HepG2 (cell line): ENCODE results near the gene GLUD1. TPM values are rescaled to one million over a fixed set of nuclear protein-coding genes. Genes with fewer than 3 reads are reported as not detected.
A peak's percentile ranks its signal among the peaks of the same experiment; 100 is the strongest.

Source experiments
- ATAC-seq: fragments of 200-7000 bp; cut with Tn5 transposase; 3 replicates; pipeline ENCODE4 v1.9.1; 2020; ENCODE audit warnings: mild to moderate bottlenecking, moderate library complexity
- BruUV-seq: library from RNA; stranded (reverse); fragments of 400-500 nt; replicated peaks from 2 replicates; lab custom pipeline; 2021; lab: Mats Ljungman, UMichigan
- CTCF ChIA-PET: fragments of 300-600 bp; formaldehyde crosslinking; extraction: SDS; loops from one replicate; lab custom pipeline; 2021; ENCODE audit warnings: low total read pairs, inconsistent platforms, low intra/inter-chr PET ratio; lab: Yijun Ruan, JAX
- POLR2A ChIA-PET: fragments of 350-600 bp; sonication (Branson Sonifier 250); formaldehyde crosslinking; loops from one replicate; lab custom pipeline; 2020; ENCODE audit warnings: antibody characterized with exemption, inconsistent platforms; lab: Yijun Ruan, JAX
- DNase-seq: peaks from one replicate; pipeline ENCODE4 v3.0.0-alpha.2; 2015; ENCODE audit warnings: low spot score
- FAIRE-seq: peaks from 3 replicates; lab custom pipeline; 2011; peaks lifted over from hg19 to GRCh38; lab: Jason Lieb, UNC
- H2AFZ ChIP-seq: one replicate; pipeline ENCODE4 v1.6.1; 2011; ENCODE audit warnings: low read length, inconsistent platforms
- H3K27ac ChIP-seq: fragments of 300-600 bp; 3 replicates; pipeline ENCODE4 v1.8.0; 2011; ENCODE audit warnings: mixed run types, mild to moderate bottlenecking, mixed read lengths, low read length, inconsistent platforms; ENCODE audit not compliant: insufficient read depth; ENCODE audit errors: extremely low read length
- H3K27me3 ChIP-seq, 2 experiments: fragments of 200-600 bp in 1 of 2; 2 replicates in 1 of 2; 3 replicates in 1 of 2; pipeline versions ENCODE4 v1.6.0 to v1.8.0; 2011; ENCODE audit warnings: low read length in 2 of 2, mild to moderate bottlenecking in 2 of 2, moderate library complexity in 2 of 2, inconsistent platforms in 1 of 2; ENCODE audit not compliant: insufficient read depth in 2 of 2, control insufficient read depth in 1 of 2
- H3K36me3 ChIP-seq, 2 experiments: fragments of 200-600 bp in 1 of 2; replicated peaks in 1 of 2; 2 replicates in 1 of 2; 3 replicates in 1 of 2; pipeline versions ENCODE4 v1.5.1 to v1.8.0; 2011; ENCODE audit warnings: low read length in 2 of 2, inconsistent platforms in 1 of 2; ENCODE audit not compliant: insufficient read depth in 2 of 2, control insufficient read depth in 1 of 2
- H3K4me1 ChIP-seq: 2 replicates; pipeline ENCODE4 v1.5.1; 2012; ENCODE audit warnings: low read length, inconsistent platforms; ENCODE audit not compliant: insufficient read depth
- H3K4me2 ChIP-seq: 2 replicates; pipeline ENCODE4 v1.6.0; 2011; ENCODE audit warnings: low read depth, low read length, inconsistent platforms
- H3K4me3 ChIP-seq, 3 experiments: fragments of 200-600 bp in 1 of 3; sonication (generic), shearing (Covaris generic) in 1 of 3; replicated peaks in 1 of 3; 2 replicates each; pipeline ENCODE4 v1.5.1; 2011 to 2016; ENCODE audit warnings: low read length in 3 of 3, inconsistent platforms in 2 of 3, low read depth in 2 of 3, mild to moderate bottlenecking in 2 of 3, control low read depth in 1 of 3, mixed read lengths in 1 of 3; ENCODE audit not compliant: insufficient read depth in 1 of 3
- H3K79me2 ChIP-seq: one replicate; pipeline ENCODE4 v1.6.1; 2011; ENCODE audit warnings: low read length, inconsistent platforms; ENCODE audit not compliant: insufficient read depth
- H3K9ac ChIP-seq: 2 replicates; pipeline ENCODE4 v1.6.0; 2011; ENCODE audit warnings: mild to moderate bottlenecking, low read depth, low read length, inconsistent platforms; ENCODE audit not compliant: insufficient read depth
- H3K9me3 ChIP-seq: 2 replicates; pipeline ENCODE4 v1.5.1; 2012; ENCODE audit warnings: mild to moderate bottlenecking, low read length
- H4K20me1 ChIP-seq: 2 replicates; pipeline ENCODE4 v1.6.0; 2011; ENCODE audit warnings: inconsistent platforms, mild to moderate bottlenecking, low read length, moderate library complexity; ENCODE audit not compliant: insufficient read depth
- ASH2L ChIP-seq: fragments of 300-600, 200-600 bp; sonication (generic); IDR thresholded peaks from 2 replicates; pipeline ENCODE4 v1.7.0; 2017; ENCODE audit warnings: low read depth, mild to moderate bottlenecking, moderate library complexity, mixed read lengths, low read length; ENCODE audit not compliant: insufficient read length
- CC2D1A ChIP-seq: sonication (generic); formaldehyde crosslinking; IDR thresholded peaks from 2 replicates; pipeline ENCODE4 v1.8.1; 2023; ENCODE audit warnings: mild to moderate bottlenecking, missing genetic modification reagents
- FIP1L1 ChIP-seq: fragments of 200-400 bp; formaldehyde crosslinking; IDR thresholded peaks from 2 replicates; pipeline ENCODE4 v1.6.1; 2018; ENCODE audit warnings: low read depth, mild to moderate bottlenecking, low read length, moderate library complexity, borderline replicate concordance; ENCODE audit not compliant: insufficient read depth
- GATA4 ChIP-seq: sonication (generic); IDR thresholded peaks from 2 replicates; pipeline ENCODE4 v1.6.1; 2016; ENCODE audit warnings: antibody characterized with exemption, low read depth, borderline replicate concordance
- KMT2B ChIP-seq: IDR thresholded peaks from 2 replicates; pipeline ENCODE4 v1.6.1; 2016; ENCODE audit warnings: missing genetic modification reagents, missing compliant biosample characterization
- XRCC5 ChIP-seq: fragments of 200-400 bp; formaldehyde crosslinking; optimal IDR thresholded peaks from 2 replicates; pipeline ENCODE3; 2017; ENCODE audit warnings: mild to moderate bottlenecking, low read length
- ZNF224 ChIP-seq: sonication (generic); formaldehyde crosslinking; IDR thresholded peaks from 2 replicates; pipeline ENCODE4 v1.5.0; 2020; ENCODE audit warnings: mild to moderate bottlenecking, missing genetic modification reagents
- ZNF296 ChIP-seq: sonication (generic); formaldehyde crosslinking; conservative IDR thresholded peaks from 2 replicates; pipeline ENCODE4 v1.5.0; 2020; ENCODE audit warnings: mild to moderate bottlenecking, missing genetic modification reagents
- ZNF746 ChIP-seq: sonication (generic); formaldehyde crosslinking; IDR thresholded peaks from 2 replicates; pipeline ENCODE4 v1.8.0; 2022; ENCODE audit warnings: mild to moderate bottlenecking, missing genetic modification reagents
- ZNF775 ChIP-seq: sonication (generic); formaldehyde crosslinking; IDR thresholded peaks from 2 replicates; pipeline ENCODE4 v1.4.0; 2020; ENCODE audit warnings: missing genetic modification reagents, mild to moderate bottlenecking, moderate library complexity, borderline replicate concordance
- WGBS: methylation state at CpG from one replicate; pipeline ENCODE4 v1.1.6; 2017; ENCODE audit warnings: low lambda C conversion rate; 5-methylcytosine and 5-hydroxymethylcytosine counted together
- in situ Hi-C: cut with HindIII; loops from 2 replicates; pipeline ENCODE4 v1.10.0; 2017; ENCODE audit warnings: low pct_unique_long_range_greater_than_20kb; ENCODE audit not compliant: extremely low pct_ligation_motif_present
- intact Hi-C: fragments of 100-400 bp; cut with micrococcal nuclease; formaldehyde crosslinking; loops from one replicate; pipeline ENCODE4 v1.10.0; 2022; ENCODE audit not compliant: unreplicated experiment
- polyA plus RNA-seq, 8 experiments: library from polyadenylated mRNA; depleted of rRNA in 3 of 8; stranded (reverse) in 7 of 8; unstranded in 1 of 8; fragments of >200 nt; fragmentation: Illumina TruSeq in 4 of 8; extraction: Trizol in 4 of 8; gene quantifications; 2 replicates each; pipeline versions ENCODE4 v1.2.1 to v1.2.3, GENCODE V29; 2011 to 2016; ENCODE audit warnings: low read depth in 4 of 8, missing spikeins in 1 of 8, mixed read lengths in 1 of 8; ENCODE audit not compliant: insufficient read depth in 1 of 8
- total RNA-seq, 5 experiments: library from RNA; depleted of rRNA; stranded (reverse); fragments of >200 nt; fragmentation: Illumina TruSeq; extraction: Trizol; gene quantifications; 2 replicates each; pipeline ENCODE4 v1.2.3, GENCODE V29; 2016; ENCODE audit warnings: low read depth in 1 of 5
- TF ChIP-seq, protein P1 (sequence below): sonication (generic); formaldehyde crosslinking; IDR thresholded peaks from 2 replicates; pipeline ENCODE4 v1.4.0; 2020; ENCODE audit warnings: missing genetic modification reagents

Gene GLUD1
- total and polyA plus RNA-seq, 2 of the 13 experiments (the other 11 are each of a cell fraction or from before 2014, with no cell fraction given): 301 to 798 TPM

DNA sequence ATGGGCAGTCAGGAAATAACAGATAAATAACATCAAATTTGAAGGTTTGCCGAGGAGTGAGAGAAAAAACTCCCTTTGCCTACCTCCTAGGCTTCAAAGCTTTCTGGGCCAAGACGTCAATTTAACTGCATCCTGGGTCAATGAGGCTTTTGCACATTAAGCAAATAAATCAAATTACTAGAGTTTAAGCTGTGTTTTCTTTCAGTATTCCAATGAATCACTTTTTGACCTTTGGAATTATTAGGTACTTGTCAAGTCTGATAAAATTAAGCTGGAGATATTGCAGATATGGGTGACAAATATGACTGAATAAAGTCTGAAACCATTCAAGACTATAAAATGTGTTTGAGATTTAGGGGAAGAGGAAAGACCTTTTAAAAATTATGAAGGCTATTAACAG is 22.2 kb downstream of the GLUD1 start:
- H4K20me1 ChIP-seq: peaks cover 16% of the 10 kb centered on the region
- no peaks in the 10 kb centered on the region for H3K9me3 ChIP-seq
- H3K36me3 ChIP-seq: peaks cover 18 to 71% of the 10 kb centered on the region in 2 experiments
- H3K9ac ChIP-seq: no peak overlapping the region
- peaks cover 48% of the 10 kb centered on the region for H3K4me1 ChIP-seq
- intact Hi-C loops: no loop called here
- no TSS peak for BruUV-seq
- POLR2A ChIA-PET: interaction anchor here (0.5 to 2.9 kb wide), 2 partner anchors 20 to 105 kb away, joined by 3 to 8 read pairs; no protein-coding TSS in a partner anchor
- no peak for DNase-seq
- H3K4me2 ChIP-seq: no peak overlapping the region
- CTCF ChIA-PET: no interaction called here
- no peak for FAIRE-seq
- H2AFZ ChIP-seq: no peak overlapping the region
- TF ChIP-seq GATA4 (no peak), ZNF746 (CRISPR knock-in tag) (no peak), FIP1L1 (no peak), CC2D1A (CRISPR knock-in tag) (no peak), XRCC5 (no peak), ZNF775 (no peak), ZNF224 (CRISPR knock-in tag) (no peak), ZNF296 (CRISPR knock-in tag) (no peak), KMT2B (CRISPR knock-in tag) (no peak), ASH2L (no peak)
- TF ChIP-seq, protein P1, sequence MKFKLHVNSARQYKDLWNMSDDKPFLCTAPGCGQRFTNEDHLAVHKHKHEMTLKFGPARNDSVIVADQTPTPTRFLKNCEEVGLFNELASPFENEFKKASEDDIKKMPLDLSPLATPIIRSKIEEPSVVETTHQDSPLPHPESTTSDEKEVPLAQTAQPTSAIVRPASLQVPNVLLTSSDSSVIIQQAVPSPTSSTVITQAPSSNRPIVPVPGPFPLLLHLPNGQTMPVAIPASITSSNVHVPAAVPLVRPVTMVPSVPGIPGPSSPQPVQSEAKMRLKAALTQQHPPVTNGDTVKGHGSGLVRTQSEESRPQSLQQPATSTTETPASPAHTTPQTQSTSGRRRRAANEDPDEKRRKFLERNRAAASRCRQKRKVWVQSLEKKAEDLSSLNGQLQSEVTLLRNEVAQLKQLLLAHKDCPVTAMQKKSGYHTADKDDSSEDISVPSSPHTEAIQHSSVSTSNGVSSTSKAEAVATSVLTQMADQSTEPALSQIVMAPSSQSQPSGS: no peak
- in situ Hi-C loops: no loop called here
- H3K4me3 ChIP-seq: no peak overlapping the region
- H3K27ac ChIP-seq: peak overlapping the region; percentile 2
- H3K27me3 ChIP-seq: no peaks in the 10 kb centered on the region
- peaks cover 23% of the 10 kb centered on the region for H3K79me2 ChIP-seq
- WGBS: 88% methylated on average over 2 of the region's 2 CpGs
- ATAC-seq: no peak
